HG02571 (cell line): ENCODE results near the gene EIF2B5.
"Not testable (repeated sequence)": the region's sequence is repeated elsewhere in the genome, so short reads cannot be mapped to it uniquely, and the experiment has no call there.

Source experiments
- ATAC-seq: cut with Tn5 transposase; IDR thresholded peaks from one replicate; pipeline ENCODE4 v1.9.1; 2021; ENCODE audit warnings: mild to moderate bottlenecking, moderate library complexity; ENCODE audit not compliant: unreplicated experiment

The EIF2B5 gene

GRCh38 chr3:184135149-184135910 is at the start of gene EIF2B5:
EIF2B5 (plus strand) TSS chr3:184135358; CDS start chr3:184135386, 28 bp downstream.
- peak; percentile 89 for ATAC-seq

- no peak for ATAC-seq
Measured at GRCh38 chr3:184085389-184085852, 49.7 kb upstream of the EIF2B5 start.

- no peak for ATAC-seq
Measured at GRCh38 chr3:184092199-184092598, 43.0 kb upstream of the EIF2B5 start.

GRCh38 chr3:184096811-184097383 is 38.3 kb upstream of the EIF2B5 start, which contains the start of gene HTR3E:
HTR3E (plus strand) TSS chr3:184097064; CDS start chr3:184097530, 466 bp downstream.
- ATAC-seq: no peak

GRCh38 chr3:184097556-184097955 is 37.6 kb upstream of the EIF2B5 start:
- ATAC-seq: no peak

GRCh38 chr3:184099806-184100686 is 35.1 kb upstream of the EIF2B5 start:
- ATAC-seq: no peak

GRCh38 chr3:184110316-184110725 is 24.8 kb upstream of the EIF2B5 start:
- no peak for ATAC-seq

- no peak for ATAC-seq
Measured at GRCh38 chr3:184116017-184116416, 19.1 kb upstream of the EIF2B5 start.

- ATAC-seq: no peak
Measured at GRCh38 chr3:184117636-184118035, 17.5 kb upstream of the EIF2B5 start.

- not testable (repeated sequence) for ATAC-seq
Measured at GRCh38 chr3:184121031-184121430, 14.1 kb upstream of the EIF2B5 start.

GRCh38 chr3:184126006-184126405 is 9.2 kb upstream of the EIF2B5 start:
- no peak for ATAC-seq

- ATAC-seq: no peak
Measured at GRCh38 chr3:184129012-184129411, 6.1 kb upstream of the EIF2B5 start.

- ATAC-seq: no peak
Measured at GRCh38 chr3:184132945-184133344, 2.2 kb upstream of the EIF2B5 start.

GRCh38 chr3:184133840-184134745 is 1.1 kb upstream of the EIF2B5 start:
- ATAC-seq: no peak

- peak; percentile 14 for ATAC-seq
Measured at GRCh38 chr3:184134746-184135148, 411 bp upstream of the EIF2B5 start.

GRCh38 chr3:184135911-184136260 is 728 bp downstream of the EIF2B5 start:
- ATAC-seq: no peak

- no peak for ATAC-seq
Measured at GRCh38 chr3:184140436-184140835, 5.3 kb downstream of the EIF2B5 start.

- ATAC-seq: no peak
Measured at GRCh38 chr3:184142199-184142598, 7.0 kb downstream of the EIF2B5 start.

- ATAC-seq: no peak
Measured at GRCh38 chr3:184143327-184143726, 8.2 kb downstream of the EIF2B5 start.

- no peak for ATAC-seq
Measured at GRCh38 chr3:184144505-184144904, 9.3 kb downstream of the EIF2B5 start.
